Measurements from ENCODE around the gene HPX.

DNA sequence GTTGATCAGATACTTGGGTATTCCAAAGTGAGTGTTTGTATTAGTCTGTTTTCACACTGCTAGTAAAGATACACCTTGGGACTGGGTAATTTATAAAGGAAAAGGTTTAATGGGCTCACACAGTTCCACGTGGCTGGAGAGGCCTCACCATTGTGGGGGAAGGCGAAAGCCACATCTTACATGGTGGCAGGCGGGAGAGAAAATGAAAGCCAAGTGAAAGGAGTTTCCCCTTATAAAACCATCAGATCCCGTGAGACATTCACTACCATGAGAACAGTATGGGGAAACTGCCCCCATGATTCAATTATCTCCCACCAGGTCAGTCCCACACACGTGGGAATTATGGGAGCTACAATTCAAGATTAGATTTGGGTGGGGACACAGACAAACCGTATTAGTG, 47.6 kb upstream of the HPX start:
- TF ChIP-seq, protein P1, sequence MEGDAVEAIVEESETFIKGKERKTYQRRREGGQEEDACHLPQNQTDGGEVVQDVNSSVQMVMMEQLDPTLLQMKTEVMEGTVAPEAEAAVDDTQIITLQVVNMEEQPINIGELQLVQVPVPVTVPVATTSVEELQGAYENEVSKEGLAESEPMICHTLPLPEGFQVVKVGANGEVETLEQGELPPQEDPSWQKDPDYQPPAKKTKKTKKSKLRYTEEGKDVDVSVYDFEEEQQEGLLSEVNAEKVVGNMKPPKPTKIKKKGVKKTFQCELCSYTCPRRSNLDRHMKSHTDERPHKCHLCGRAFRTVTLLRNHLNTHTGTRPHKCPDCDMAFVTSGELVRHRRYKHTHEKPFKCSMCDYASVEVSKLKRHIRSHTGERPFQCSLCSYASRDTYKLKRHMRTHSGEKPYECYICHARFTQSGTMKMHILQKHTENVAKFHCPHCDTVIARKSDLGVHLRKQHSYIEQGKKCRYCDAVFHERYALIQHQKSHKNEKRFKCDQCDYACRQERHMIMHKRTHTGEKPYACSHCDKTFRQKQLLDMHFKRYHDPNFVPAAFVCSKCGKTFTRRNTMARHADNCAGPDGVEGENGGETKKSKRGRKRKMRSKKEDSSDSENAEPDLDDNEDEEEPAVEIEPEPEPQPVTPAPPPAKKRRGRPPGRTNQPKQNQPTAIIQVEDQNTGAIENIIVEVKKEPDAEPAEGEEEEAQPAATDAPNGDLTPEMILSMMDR (IDR thresholded peaks at IDR 0.05; ENCODE audit: low read depth, low read length), result no peak
- no peak for TF ChIP-seq EZH2phosphoT487 (IDR thresholded peaks at IDR 0.05; ENCODE audit: low read depth)
